ENCODE data around the gene RPRD1A. TPM values are rescaled to one million over a fixed set of nuclear protein-coding genes. Genes with fewer than 3 reads are reported as not detected.

The RPRD1A gene
- total and polyA plus RNA-seq, 9 of the 15 experiments (the other 6 are each of a cell fraction or from before 2014, with no cell fraction given), result 30.2 to 142 (median 66.0) TPM

- no peak for TF ChIP-seq ID3 (CRISPR knock-in tag; IDR thresholded peaks at IDR 0.05)
- TF ChIP-seq ID3 (tag; IDR thresholded peaks at IDR 0.05), result no peak
- TF ChIP-seq BCLAF1 (IDR thresholded peaks at IDR 0.05; ENCODE audit: borderline replicate concordance in 1 of 2, control insufficient read depth in 1 of 2, low read depth in 2 of 2, low read length in 1 of 2), result peak in 1 of 2 experiments; percentile 95; a peak in 2 of 4 replicates
- peak; percentile 96 for TF ChIP-seq ZEB2 (IDR thresholded peaks at IDR 0.05)
- no peak for TF ChIP-seq ZNF436 (CRISPR knock-in tag; IDR thresholded peaks at IDR 0.05)
- no peak for TF ChIP-seq XRCC4 (IDR thresholded peaks at IDR 0.05; ENCODE audit: extremely low read depth, insufficient read depth, insufficient read length)
- peak; percentile 93 for TF ChIP-seq POLR2A (conservative IDR thresholded peaks at IDR 0.05)
- TF ChIP-seq CBX2 (IDR thresholded peaks at IDR 0.05; ENCODE audit: insufficient read depth, low read length, poor library complexity, severe bottlenecking), result no peak
- TF ChIP-seq MTA2 (IDR thresholded peaks at IDR 0.05; ENCODE audit: low read depth), result no peak
- TF ChIP-seq SP2 (IDR thresholded peaks at IDR 0.05; ENCODE audit: extremely low read depth, low read depth, low read length, poor library complexity, severe bottlenecking), result no peak
- TF ChIP-seq PTRF (tag; IDR thresholded peaks at IDR 0.05), result no peak
- no peak for TF ChIP-seq RAD51 (IDR thresholded peaks at IDR 0.05; ENCODE audit: borderline replicate concordance, low read depth)
- no peak for TF ChIP-seq NCOA4 (IDR thresholded peaks at IDR 0.05; ENCODE audit: partially characterized antibody)
- TF ChIP-seq GATAD2A (IDR thresholded peaks at IDR 0.05), result no peak
- no peak for TF ChIP-seq HES1 (IDR thresholded peaks at IDR 0.05; ENCODE audit: low read depth)
- TF ChIP-seq STAT6 (CRISPR knock-in tag; IDR thresholded peaks at IDR 0.05), result no peak
- TF ChIP-seq ZBTB17 (CRISPR knock-in tag; IDR thresholded peaks at IDR 0.05), result no peak
- TF ChIP-seq BMI1 (IDR thresholded peaks at IDR 0.05; ENCODE audit: low read length), result no peak
- TF ChIP-seq ARID1B (IDR thresholded peaks at IDR 0.05), result 0 out of 2 replicates have a peak, but pooled peaks have one; percentile 15
- peak; percentile 100 for TF ChIP-seq GABPA (tag; conservative IDR thresholded peaks at IDR 0.05; ENCODE audit: low read depth)
Measured at GRCh38 chr18:35972197-35973000, 95.0 kb downstream of the RPRD1A start, which contains the start of gene RMP24 (continued).
